HCT116 (cell line): ENCODE results near the gene MAML3.

Experiments
- CTCF ChIP-seq, 3 experiments: fragments of 200-600 bp in 1 of 3; sonication (generic) in 1 of 3; IDR thresholded peaks in 2 of 3; conservative IDR thresholded peaks in 1 of 3; 2 replicates each; pipeline ENCODE4 v1.5.1; 2012 to 2017; ENCODE audit warnings: low read depth in 2 of 3, low read length in 2 of 3, antibody characterized with exemption in 1 of 3, borderline replicate concordance in 1 of 3, control low read depth in 1 of 3, mild to moderate bottlenecking in 1 of 3, mixed read lengths in 1 of 3, mixed run types in 1 of 3, moderate library complexity in 1 of 3; ENCODE audit not compliant: insufficient read depth in 1 of 3
- EGR1 ChIP-seq: IDR thresholded peaks from 2 replicates; pipeline ENCODE4 v1.6.1; 2012; ENCODE audit warnings: low read depth
- EZH2 ChIP-seq: fragments of 200-600 bp; sonication (generic); IDR thresholded peaks from 2 replicates; pipeline ENCODE4 v1.6.1; 2017; ENCODE audit warnings: antibody characterized with exemption, mixed run types
- POLR2A ChIP-seq: IDR thresholded peaks from 2 replicates; pipeline ENCODE4 v1.7.0; 2011; ENCODE audit warnings: borderline replicate concordance; ENCODE audit not compliant: insufficient read depth, insufficient read length; ENCODE audit errors: extremely low read depth
- POLR2AphosphoS5 ChIP-seq: IDR thresholded peaks from 2 replicates; pipeline ENCODE4 v1.6.1; 2011; ENCODE audit warnings: mild to moderate bottlenecking, low read depth, low read length, moderate library complexity
- REST ChIP-seq: IDR thresholded peaks from 2 replicates; pipeline ENCODE4 v1.6.1; 2012; ENCODE audit warnings: low read depth
- SRF ChIP-seq: IDR thresholded peaks from 2 replicates; pipeline ENCODE4 v1.6.1; 2012; ENCODE audit warnings: low read depth
- YY1 ChIP-seq: IDR thresholded peaks from 2 replicates; pipeline ENCODE4 v1.6.1; 2011; ENCODE audit warnings: low read length, low read depth, moderate library complexity, mild to moderate bottlenecking; ENCODE audit not compliant: insufficient replicate concordance; ENCODE audit errors: extremely low read depth
- TF ChIP-seq, protein P1 (sequence below): IDR thresholded peaks from 2 replicates; pipeline ENCODE4 v1.6.1; 2011; ENCODE audit warnings: mild to moderate bottlenecking, low read length, moderate library complexity; ENCODE audit not compliant: insufficient replicate concordance; ENCODE audit errors: extremely low read depth

DNA sequence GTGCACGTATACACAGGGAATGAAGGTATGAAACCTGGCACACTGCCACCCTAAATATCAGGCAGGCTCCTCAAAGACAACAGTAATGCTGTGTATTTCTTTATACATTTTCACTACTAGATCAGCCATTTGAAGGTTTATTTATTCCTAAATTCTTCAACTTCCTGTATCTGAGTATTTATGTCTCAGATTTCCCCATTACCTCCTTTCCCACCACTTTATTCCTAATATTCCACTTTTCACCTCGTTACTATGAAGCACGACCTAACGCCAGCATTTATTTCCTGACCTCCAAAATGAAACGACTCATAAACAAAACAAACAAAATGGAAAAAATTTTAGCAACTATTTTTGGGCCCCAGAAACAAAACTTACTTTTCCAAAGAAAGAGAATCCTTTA lies 69.6 kb downstream of the MAML3 start:
- TF ChIP-seq, protein P1, sequence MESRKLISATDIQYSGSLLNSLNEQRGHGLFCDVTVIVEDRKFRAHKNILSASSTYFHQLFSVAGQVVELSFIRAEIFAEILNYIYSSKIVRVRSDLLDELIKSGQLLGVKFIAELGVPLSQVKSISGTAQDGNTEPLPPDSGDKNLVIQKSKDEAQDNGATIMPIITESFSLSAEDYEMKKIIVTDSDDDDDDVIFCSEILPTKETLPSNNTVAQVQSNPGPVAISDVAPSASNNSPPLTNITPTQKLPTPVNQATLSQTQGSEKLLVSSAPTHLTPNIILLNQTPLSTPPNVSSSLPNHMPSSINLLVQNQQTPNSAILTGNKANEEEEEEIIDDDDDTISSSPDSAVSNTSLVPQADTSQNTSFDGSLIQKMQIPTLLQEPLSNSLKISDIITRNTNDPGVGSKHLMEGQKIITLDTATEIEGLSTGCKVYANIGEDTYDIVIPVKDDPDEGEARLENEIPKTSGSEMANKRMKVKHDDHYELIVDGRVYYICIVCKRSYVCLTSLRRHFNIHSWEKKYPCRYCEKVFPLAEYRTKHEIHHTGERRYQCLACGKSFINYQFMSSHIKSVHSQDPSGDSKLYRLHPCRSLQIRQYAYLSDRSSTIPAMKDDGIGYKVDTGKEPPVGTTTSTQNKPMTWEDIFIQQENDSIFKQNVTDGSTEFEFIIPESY = no peak
- TF ChIP-seq EZH2 (no peak), CTCF (IDR thresholded peaks at IDR 0.05 in 2 of 3, conservative IDR thresholded peaks at IDR 0.05 in 1 of 3; ENCODE audit: borderline replicate concordance in 1 of 3, insufficient read depth in 1 of 3, low read depth in 2 of 3, low read length in 2 of 3) (no peak), YY1 (no peak), POLR2AphosphoS5 (no peak), EGR1 (no peak), SRF (no peak), POLR2A (no peak), REST (no peak)
